ENCODE measurements around the gene ANTXR2. TPM values are rescaled to one million over a fixed set of nuclear protein-coding genes. Genes with fewer than 3 reads are reported as not detected.
"Not testable (repeated sequence)": the region's sequence is repeated elsewhere in the genome, so short reads cannot be mapped to it uniquely, and the experiment has no call there.

ANTXR2 gene
- total and polyA plus RNA-seq, 2 donors: 5.7 to 13.4 TPM

GRCh38 chr4:79897174-79897573 is 175.9 kb downstream of the ANTXR2 start:
- H3K4me3 ChIP-seq (ENCODE audit: low read length in 2 of 2): no peak overlapping the region
- no peak for DNase-seq (ENCODE audit: low read depth in 6 of 9, low spot score in 9 of 9)
- WGBS: 96% methylated on average over 3 of the region's 3 CpGs

GRCh38 chr4:79893456-79893855 is 179.6 kb downstream of the ANTXR2 start:
- H3K4me3 ChIP-seq (ENCODE audit: low read length in 2 of 2): no peak overlapping the region
- no peaks in the 10 kb centered on the region for H3K27me3 ChIP-seq (ENCODE audit: control insufficient read depth in 2 of 2, insufficient read depth in 1 of 2, low read length in 1 of 2)
- H3K36me3 ChIP-seq (ENCODE audit: control insufficient read depth in 2 of 2, insufficient read depth in 2 of 2, low read length in 1 of 2): no peaks in the 10 kb centered on the region
- H3K27ac ChIP-seq (ENCODE audit: low read depth in 1 of 2, low read length in 1 of 2): no peak overlapping the region
- WGBS: 93% methylated on average over 2 of the region's 2 CpGs
- DNase-seq (ENCODE audit: low read depth in 6 of 9, low spot score in 9 of 9): no peak
- no peaks in the 10 kb centered on the region for H3K9me3 ChIP-seq (ENCODE audit: control insufficient read depth in 2 of 2, insufficient read depth in 1 of 2, low read length in 1 of 2)
- no peaks in the 10 kb centered on the region for H3K4me1 ChIP-seq (ENCODE audit: control insufficient read depth in 2 of 2, insufficient read depth in 2 of 2, low read length in 2 of 2)

More at GRCh38 chr4:79897174-79897573, 175.9 kb downstream of the ANTXR2 start:
- H3K36me3 ChIP-seq (ENCODE audit: control insufficient read depth in 2 of 2, insufficient read depth in 2 of 2, low read length in 1 of 2): no peaks in the 10 kb centered on the region
- no peak overlapping the region for H3K27ac ChIP-seq (ENCODE audit: low read depth in 1 of 2, low read length in 1 of 2)
- H3K9me3 ChIP-seq (ENCODE audit: control insufficient read depth in 2 of 2, insufficient read depth in 1 of 2, low read length in 1 of 2): no peaks in the 10 kb centered on the region
- no peaks in the 10 kb centered on the region for H3K4me1 ChIP-seq (ENCODE audit: control insufficient read depth in 2 of 2, insufficient read depth in 2 of 2, low read length in 2 of 2)
- H3K27me3 ChIP-seq (ENCODE audit: control insufficient read depth in 2 of 2, insufficient read depth in 1 of 2, low read length in 1 of 2): no peaks in the 10 kb centered on the region

- H3K27me3 ChIP-seq (ENCODE audit: control insufficient read depth in 2 of 2, insufficient read depth in 1 of 2, low read length in 1 of 2); H3K36me3 ChIP-seq (ENCODE audit: control insufficient read depth in 2 of 2, insufficient read depth in 2 of 2, low read length in 1 of 2); DNase-seq (ENCODE audit: low read depth in 6 of 9, low spot score in 9 of 9); H3K4me3 ChIP-seq (ENCODE audit: low read length in 2 of 2); H3K27ac ChIP-seq (ENCODE audit: low read depth in 1 of 2, low read length in 1 of 2); H3K9me3 ChIP-seq (ENCODE audit: control insufficient read depth in 2 of 2, insufficient read depth in 1 of 2, low read length in 1 of 2); H3K4me1 ChIP-seq (ENCODE audit: control insufficient read depth in 2 of 2, insufficient read depth in 2 of 2, low read length in 2 of 2): not testable (repeated sequence)
- WGBS: 100% methylated on average over 1 of the region's 1 CpG
Measured at GRCh38 chr4:79889026-79889425, 184.0 kb downstream of the ANTXR2 start.

GRCh38 chr4:79886557-79886956 is 186.5 kb downstream of the ANTXR2 start:
- Histone ChIP-seq H3K36me3 (ENCODE audit: control insufficient read depth in 2 of 2, insufficient read depth in 2 of 2, low read length in 1 of 2) (no peaks in the 10 kb centered on the region), H3K27ac (ENCODE audit: low read depth in 1 of 2, low read length in 1 of 2) (no peak overlapping the region), H3K27me3 (ENCODE audit: control insufficient read depth in 2 of 2, insufficient read depth in 1 of 2, low read length in 1 of 2) (no peaks in the 10 kb centered on the region), H3K9me3 (ENCODE audit: control insufficient read depth in 2 of 2, insufficient read depth in 1 of 2, low read length in 1 of 2) (no peaks in the 10 kb centered on the region), H3K4me1 (ENCODE audit: control insufficient read depth in 2 of 2, insufficient read depth in 2 of 2, low read length in 2 of 2) (no peaks in the 10 kb centered on the region), H3K4me3 (ENCODE audit: low read length in 2 of 2) (no peak overlapping the region)
- WGBS: 94% methylated on average over 1 of the region's 1 CpG
- DNase-seq (ENCODE audit: low read depth in 6 of 9, low spot score in 9 of 9): no peak

- Histone ChIP-seq H3K4me1 (ENCODE audit: control insufficient read depth in 2 of 2, insufficient read depth in 2 of 2, low read length in 2 of 2) (no peaks in the 10 kb centered on the region), H3K4me3 (ENCODE audit: low read length in 2 of 2) (no peak overlapping the region), H3K27me3 (ENCODE audit: control insufficient read depth in 2 of 2, insufficient read depth in 1 of 2, low read length in 1 of 2) (no peaks in the 10 kb centered on the region), H3K27ac (ENCODE audit: low read depth in 1 of 2, low read length in 1 of 2) (no peak overlapping the region), H3K36me3 (ENCODE audit: control insufficient read depth in 2 of 2, insufficient read depth in 2 of 2, low read length in 1 of 2) (no peaks in the 10 kb centered on the region), H3K9me3 (ENCODE audit: control insufficient read depth in 2 of 2, insufficient read depth in 1 of 2, low read length in 1 of 2) (no peaks in the 10 kb centered on the region)
- WGBS: 84% methylated on average over 5 of the region's 5 CpGs
- no peak for DNase-seq (ENCODE audit: low read depth in 6 of 9, low spot score in 9 of 9)
Measured at GRCh38 chr4:79886021-79886420, 187.0 kb downstream of the ANTXR2 start.

- H3K4me1 ChIP-seq (ENCODE audit: control insufficient read depth in 2 of 2, insufficient read depth in 2 of 2, low read length in 2 of 2): no peaks in the 10 kb centered on the region
- H3K36me3 ChIP-seq (ENCODE audit: control insufficient read depth in 2 of 2, insufficient read depth in 2 of 2, low read length in 1 of 2): no peaks in the 10 kb centered on the region
- H3K27me3 ChIP-seq (ENCODE audit: control insufficient read depth in 2 of 2, insufficient read depth in 1 of 2, low read length in 1 of 2): no peaks in the 10 kb centered on the region
- H3K27ac ChIP-seq (ENCODE audit: low read depth in 1 of 2, low read length in 1 of 2): no peak overlapping the region
- H3K9me3 ChIP-seq (ENCODE audit: control insufficient read depth in 2 of 2, insufficient read depth in 1 of 2, low read length in 1 of 2): no peaks in the 10 kb centered on the region
- no peak overlapping the region for H3K4me3 ChIP-seq (ENCODE audit: low read length in 2 of 2)
- no peak for DNase-seq (ENCODE audit: low read depth in 6 of 9, low spot score in 9 of 9)
- 94% methylated on average over 1 of the region's 1 CpG for WGBS
Measured at GRCh38 chr4:79883290-79883689, 189.7 kb downstream of the ANTXR2 start.

GRCh38 chr4:79882806-79883205 is 190.2 kb downstream of the ANTXR2 start:
- Histone ChIP-seq H3K36me3 (ENCODE audit: control insufficient read depth in 2 of 2, insufficient read depth in 2 of 2, low read length in 1 of 2) (no peaks in the 10 kb centered on the region), H3K27me3 (ENCODE audit: control insufficient read depth in 2 of 2, insufficient read depth in 1 of 2, low read length in 1 of 2) (no peaks in the 10 kb centered on the region), H3K27ac (ENCODE audit: low read depth in 1 of 2, low read length in 1 of 2) (no peak overlapping the region), H3K4me3 (ENCODE audit: low read length in 2 of 2) (no peak overlapping the region), H3K4me1 (ENCODE audit: control insufficient read depth in 2 of 2, insufficient read depth in 2 of 2, low read length in 2 of 2) (no peaks in the 10 kb centered on the region), H3K9me3 (ENCODE audit: control insufficient read depth in 2 of 2, insufficient read depth in 1 of 2, low read length in 1 of 2) (no peaks in the 10 kb centered on the region)
- 81% methylated on average over 1 of the region's 1 CpG for WGBS
- no peak for DNase-seq (ENCODE audit: low read depth in 6 of 9, low spot score in 9 of 9)

- no peak overlapping the region for H3K27ac ChIP-seq (ENCODE audit: low read depth in 1 of 2, low read length in 1 of 2)
- no peaks in the 10 kb centered on the region for H3K36me3 ChIP-seq (ENCODE audit: control insufficient read depth in 2 of 2, insufficient read depth in 2 of 2, low read length in 1 of 2)
- no peaks in the 10 kb centered on the region for H3K4me1 ChIP-seq (ENCODE audit: control insufficient read depth in 2 of 2, insufficient read depth in 2 of 2, low read length in 2 of 2)
- H3K9me3 ChIP-seq (ENCODE audit: control insufficient read depth in 2 of 2, insufficient read depth in 1 of 2, low read length in 1 of 2): no peaks in the 10 kb centered on the region
- DNase-seq (ENCODE audit: low read depth in 6 of 9, low spot score in 9 of 9): no peak
- no peak overlapping the region for H3K4me3 ChIP-seq (ENCODE audit: low read length in 2 of 2)
- H3K27me3 ChIP-seq (ENCODE audit: control insufficient read depth in 2 of 2, insufficient read depth in 1 of 2, low read length in 1 of 2): no peaks in the 10 kb centered on the region
Measured at GRCh38 chr4:79881407-79881806, 191.6 kb downstream of the ANTXR2 start.

GRCh38 chr4:79877511-79877910 is 195.5 kb downstream of the ANTXR2 start:
- Histone ChIP-seq H3K9me3 (ENCODE audit: control insufficient read depth in 2 of 2, insufficient read depth in 1 of 2, low read length in 1 of 2) (no peaks in the 10 kb centered on the region), H3K4me3 (ENCODE audit: low read length in 2 of 2) (no peak overlapping the region), H3K27ac (ENCODE audit: low read depth in 1 of 2, low read length in 1 of 2) (no peak overlapping the region), H3K36me3 (ENCODE audit: control insufficient read depth in 2 of 2, insufficient read depth in 2 of 2, low read length in 1 of 2) (no peaks in the 10 kb centered on the region), H3K4me1 (ENCODE audit: control insufficient read depth in 2 of 2, insufficient read depth in 2 of 2, low read length in 2 of 2) (no peaks in the 10 kb centered on the region), H3K27me3 (ENCODE audit: control insufficient read depth in 2 of 2, insufficient read depth in 1 of 2, low read length in 1 of 2) (no peaks in the 10 kb centered on the region)
- no peak for DNase-seq (ENCODE audit: low read depth in 6 of 9, low spot score in 9 of 9)

GRCh38 chr4:79875344-79875899 is 197.6 kb downstream of the ANTXR2 start:
- H3K27ac ChIP-seq (ENCODE audit: low read depth in 1 of 2, low read length in 1 of 2): no peak overlapping the region
- no peaks in the 10 kb centered on the region for H3K27me3 ChIP-seq (ENCODE audit: control insufficient read depth in 2 of 2, insufficient read depth in 1 of 2, low read length in 1 of 2)
- no peak for DNase-seq (ENCODE audit: low read depth in 6 of 9, low spot score in 9 of 9)
- H3K9me3 ChIP-seq (ENCODE audit: control insufficient read depth in 2 of 2, insufficient read depth in 1 of 2, low read length in 1 of 2): no peaks in the 10 kb centered on the region
- no peaks in the 10 kb centered on the region for H3K36me3 ChIP-seq (ENCODE audit: control insufficient read depth in 2 of 2, insufficient read depth in 2 of 2, low read length in 1 of 2)
- H3K4me1 ChIP-seq (ENCODE audit: control insufficient read depth in 2 of 2, insufficient read depth in 2 of 2, low read length in 2 of 2): no peaks in the 10 kb centered on the region
- WGBS: 95% methylated on average over 4 of the region's 4 CpGs
- H3K4me3 ChIP-seq (ENCODE audit: low read length in 2 of 2): no peak overlapping the region

Measured in thymus (tissue), 11 donors.